ENCODE data around the gene MAT2B.

The MAT2B gene

GRCh38 chr5:163478982-163479271 lies 26.5 kb upstream of the MAT2B start:
- DNase-seq (ENCODE audit: low read depth): no peak
- TF ChIP-seq, protein P1, sequence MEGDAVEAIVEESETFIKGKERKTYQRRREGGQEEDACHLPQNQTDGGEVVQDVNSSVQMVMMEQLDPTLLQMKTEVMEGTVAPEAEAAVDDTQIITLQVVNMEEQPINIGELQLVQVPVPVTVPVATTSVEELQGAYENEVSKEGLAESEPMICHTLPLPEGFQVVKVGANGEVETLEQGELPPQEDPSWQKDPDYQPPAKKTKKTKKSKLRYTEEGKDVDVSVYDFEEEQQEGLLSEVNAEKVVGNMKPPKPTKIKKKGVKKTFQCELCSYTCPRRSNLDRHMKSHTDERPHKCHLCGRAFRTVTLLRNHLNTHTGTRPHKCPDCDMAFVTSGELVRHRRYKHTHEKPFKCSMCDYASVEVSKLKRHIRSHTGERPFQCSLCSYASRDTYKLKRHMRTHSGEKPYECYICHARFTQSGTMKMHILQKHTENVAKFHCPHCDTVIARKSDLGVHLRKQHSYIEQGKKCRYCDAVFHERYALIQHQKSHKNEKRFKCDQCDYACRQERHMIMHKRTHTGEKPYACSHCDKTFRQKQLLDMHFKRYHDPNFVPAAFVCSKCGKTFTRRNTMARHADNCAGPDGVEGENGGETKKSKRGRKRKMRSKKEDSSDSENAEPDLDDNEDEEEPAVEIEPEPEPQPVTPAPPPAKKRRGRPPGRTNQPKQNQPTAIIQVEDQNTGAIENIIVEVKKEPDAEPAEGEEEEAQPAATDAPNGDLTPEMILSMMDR (conservative IDR thresholded peaks at IDR 0.05; ENCODE audit: low read depth, low read length): no peak
- H3K4me3 ChIP-seq (ENCODE audit: low read depth, low read length): no peak overlapping the region

GRCh38 chr5:163489055-163489744 lies 16.2 kb upstream of the MAT2B start:
- peak; percentile 48 for DNase-seq (ENCODE audit: low read depth)
- TF ChIP-seq, protein P1 (conservative IDR thresholded peaks at IDR 0.05; ENCODE audit: low read depth, low read length): peak; percentile 34
- no peak overlapping the region for H3K4me3 ChIP-seq (ENCODE audit: low read depth, low read length)

- DNase-seq (ENCODE audit: low read depth): no peak
- TF ChIP-seq, protein P1 (conservative IDR thresholded peaks at IDR 0.05; ENCODE audit: low read depth, low read length): no peak
- no peak overlapping the region for H3K4me3 ChIP-seq (ENCODE audit: low read depth, low read length)
Observed at GRCh38 chr5:163489745-163490075, 15.7 kb upstream of the MAT2B start.

- no peak overlapping the region for H3K4me3 ChIP-seq (ENCODE audit: low read depth, low read length)
- TF ChIP-seq, protein P1 (conservative IDR thresholded peaks at IDR 0.05; ENCODE audit: low read depth, low read length): no peak
- no peak for DNase-seq (ENCODE audit: low read depth)
Observed at GRCh38 chr5:163496286-163496685, 9.1 kb upstream of the MAT2B start.

- TF ChIP-seq, protein P1 (conservative IDR thresholded peaks at IDR 0.05; ENCODE audit: low read depth, low read length): no peak
- H3K4me3 ChIP-seq (ENCODE audit: low read depth, low read length): no peak overlapping the region
- DNase-seq (ENCODE audit: low read depth): no peak
Observed at GRCh38 chr5:163497315-163497714, 8.1 kb upstream of the MAT2B start.

DNA sequence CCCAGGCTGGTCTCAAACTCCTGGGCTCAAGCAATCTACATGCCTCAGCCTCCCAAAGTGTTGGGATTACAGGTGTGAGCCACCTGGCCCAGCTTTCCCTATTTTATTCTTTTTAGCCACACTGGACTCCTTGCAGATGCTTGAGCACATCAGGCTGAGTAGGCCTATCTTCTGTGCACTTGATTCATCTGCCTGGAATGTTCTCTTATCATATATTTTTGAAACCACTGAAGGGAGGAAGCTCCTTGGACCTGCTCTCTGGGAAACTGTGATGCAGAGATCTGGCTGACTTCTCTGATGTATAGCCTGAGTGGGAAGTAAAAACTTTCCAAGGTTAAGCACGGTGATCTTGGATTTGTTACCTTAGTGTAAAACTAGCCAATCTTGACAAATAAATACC lies 6.5 kb upstream of the MAT2B start:
- peak; percentile 86 for DNase-seq (ENCODE audit: low read depth)
- H3K4me3 ChIP-seq (ENCODE audit: low read depth, low read length): no peak overlapping the region
- TF ChIP-seq, protein P1 (conservative IDR thresholded peaks at IDR 0.05; ENCODE audit: low read depth, low read length): no peak

- no peak for DNase-seq (ENCODE audit: low read depth)
- TF ChIP-seq, protein P1 (conservative IDR thresholded peaks at IDR 0.05; ENCODE audit: low read depth, low read length): no peak
- H3K4me3 ChIP-seq (ENCODE audit: low read depth, low read length): peak overlapping the region; percentile 61
Observed at GRCh38 chr5:163502521-163502920, 2.9 kb upstream of the MAT2B start.

Data from choroid plexus epithelial cell (primary cell).